ENCODE results near the gene OTOA.

- TF ChIP-seq POLR2AphosphoS5 (IDR thresholded peaks at IDR 0.05) (no peak), CTCF (IDR thresholded peaks at IDR 0.05) (no peak), EP300 (IDR thresholded peaks at IDR 0.05) (no peak)
Observed at GRCh38 chr16:21673469-21673868, 9.7 kb downstream of the OTOA start.
